GM21576 (cell line): Measurements from ENCODE around the gene PCDHA9.
"Not testable (repeated sequence)": the region's sequence is repeated elsewhere in the genome, so short reads cannot be mapped to it uniquely, and the experiment has no call there.

Source experiments
- ATAC-seq: cut with Tn5 transposase; IDR thresholded peaks from one replicate; pipeline ENCODE4 v1.9.1; 2021; ENCODE audit warnings: mild to moderate bottlenecking, moderate library complexity; ENCODE audit not compliant: unreplicated experiment

The PCDHA9 gene

GRCh38 chr5:140835622-140836510 lies 12.3 kb upstream of the PCDHA9 start:
- no peak for ATAC-seq

GRCh38 chr5:140840978-140841962 lies 6.9 kb upstream of the PCDHA9 start, which contains the start of gene PCDHA8:
TSS of gene PCDHA8 (plus strand) at chr5:140841187. CDS start at chr5:140841322, 135 bp downstream.
- no peak for ATAC-seq

GRCh38 chr5:140842798-140843733 lies 5.1 kb upstream of the PCDHA9 start:
- no peak for ATAC-seq

GRCh38 chr5:140849831-140850634 lies 1.9 kb downstream of the PCDHA9 start:
- ATAC-seq, result not testable (repeated sequence)

GRCh38 chr5:140855772-140856674 lies 7.8 kb downstream of the PCDHA9 start, which contains the start of gene PCDHA10:
TSS of gene PCDHA10 (plus strand) at chr5:140855897. CDS start at chr5:140856049, 152 bp downstream.
- no peak for ATAC-seq

- ATAC-seq, result no peak
Observed at GRCh38 chr5:140857177-140857986, 9.2 kb downstream of the PCDHA9 start.

- no peak for ATAC-seq
Observed at GRCh38 chr5:140857987-140858240, 9.7 kb downstream of the PCDHA9 start.

GRCh38 chr5:140862441-140863295 lies 14.5 kb downstream of the PCDHA9 start:
- ATAC-seq, result no peak

GRCh38 chr5:140868721-140869554 lies 20.8 kb downstream of the PCDHA9 start, which contains the start of gene PCDHA11:
TSS of gene PCDHA11 (plus strand) at chr5:140868957. CDS start at chr5:140869104, 147 bp downstream.
- ATAC-seq, result no peak

GRCh38 chr5:140869555-140869886 lies 21.3 kb downstream of the PCDHA9 start:
- ATAC-seq, result no peak

- ATAC-seq, result no peak
Observed at GRCh38 chr5:140870221-140871201, 22.3 kb downstream of the PCDHA9 start.

- ATAC-seq, result no peak
Observed at GRCh38 chr5:140875085-140876065, 27.2 kb downstream of the PCDHA9 start, which contains the start of gene PCDHA12. TSS of gene PCDHA12 (plus strand) at chr5:140875308. CDS start at chr5:140875473, 165 bp downstream.

GRCh38 chr5:140876541-140877261 lies 28.5 kb downstream of the PCDHA9 start:
- not testable (repeated sequence) for ATAC-seq
